OCI-LY3 (cell line): ENCODE data around the gene FRMD4B.

Experiments used
- EZH2phosphoT487 ChIP-seq: fragments of 200-600 bp; shearing (Covaris generic); IDR thresholded peaks from 2 replicates; pipeline ENCODE4 v1.6.1; 2018; ENCODE audit warnings: antibody characterized with exemption, mixed run types, low read depth
- TF ChIP-seq, protein P1 (sequence below): fragments of 200-600, 300-600 bp; sonication (generic); IDR thresholded peaks from 2 replicates; pipeline ENCODE4 v1.5.1; 2014; ENCODE audit warnings: antibody characterized with exemption, low read length, low read depth

DNA sequence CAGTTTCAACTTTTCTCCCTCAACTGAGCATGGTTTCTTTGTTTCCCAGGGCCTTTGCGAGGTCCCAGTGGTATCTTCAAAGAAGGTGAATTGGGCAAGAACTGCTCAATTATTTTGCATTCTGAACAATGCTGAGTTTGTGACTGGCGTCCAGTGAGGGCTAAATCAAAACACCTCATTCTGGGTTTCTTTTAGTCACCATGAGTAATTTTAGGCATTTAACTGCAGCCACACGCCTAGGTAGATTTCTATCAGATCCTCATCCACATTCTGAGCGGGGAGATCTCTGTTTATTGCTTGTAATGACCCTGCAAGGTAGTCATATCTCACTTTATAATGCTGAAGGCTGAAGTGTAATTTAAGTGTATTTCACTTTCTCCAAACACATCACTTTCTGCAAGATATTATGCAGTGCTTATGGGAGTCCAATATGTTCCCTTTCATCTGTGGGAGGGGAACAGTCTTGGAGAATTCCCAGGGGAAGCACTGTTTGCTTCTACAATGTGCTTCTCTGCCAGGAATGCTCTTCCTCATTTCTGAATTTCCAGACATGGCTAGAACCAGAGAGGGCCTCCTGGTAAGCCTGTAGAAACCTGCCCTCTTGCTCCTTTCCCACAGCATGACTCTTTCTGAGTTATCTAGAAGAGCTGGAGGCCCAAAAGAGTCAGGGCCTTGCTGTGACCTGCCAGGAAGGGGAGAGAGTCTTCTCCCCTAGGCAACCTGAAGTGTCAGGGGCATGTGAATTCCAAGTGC, 91.7 kb downstream of the FRMD4B start:
- TF ChIP-seq, protein P1, sequence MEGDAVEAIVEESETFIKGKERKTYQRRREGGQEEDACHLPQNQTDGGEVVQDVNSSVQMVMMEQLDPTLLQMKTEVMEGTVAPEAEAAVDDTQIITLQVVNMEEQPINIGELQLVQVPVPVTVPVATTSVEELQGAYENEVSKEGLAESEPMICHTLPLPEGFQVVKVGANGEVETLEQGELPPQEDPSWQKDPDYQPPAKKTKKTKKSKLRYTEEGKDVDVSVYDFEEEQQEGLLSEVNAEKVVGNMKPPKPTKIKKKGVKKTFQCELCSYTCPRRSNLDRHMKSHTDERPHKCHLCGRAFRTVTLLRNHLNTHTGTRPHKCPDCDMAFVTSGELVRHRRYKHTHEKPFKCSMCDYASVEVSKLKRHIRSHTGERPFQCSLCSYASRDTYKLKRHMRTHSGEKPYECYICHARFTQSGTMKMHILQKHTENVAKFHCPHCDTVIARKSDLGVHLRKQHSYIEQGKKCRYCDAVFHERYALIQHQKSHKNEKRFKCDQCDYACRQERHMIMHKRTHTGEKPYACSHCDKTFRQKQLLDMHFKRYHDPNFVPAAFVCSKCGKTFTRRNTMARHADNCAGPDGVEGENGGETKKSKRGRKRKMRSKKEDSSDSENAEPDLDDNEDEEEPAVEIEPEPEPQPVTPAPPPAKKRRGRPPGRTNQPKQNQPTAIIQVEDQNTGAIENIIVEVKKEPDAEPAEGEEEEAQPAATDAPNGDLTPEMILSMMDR: no peak
- no peak for TF ChIP-seq EZH2phosphoT487
